GM18907 (cell line): ENCODE results near the gene NKX6-2.
"Not testable (repeated sequence)": the region's sequence is repeated elsewhere in the genome, so short reads cannot be mapped to it uniquely, and the experiment has no call there.

Experiments
- ATAC-seq: cut with Tn5 transposase; IDR thresholded peaks from one replicate; pipeline ENCODE4 v1.9.1; 2021; ENCODE audit warnings: mild to moderate bottlenecking, moderate library complexity; ENCODE audit not compliant: unreplicated experiment

NKX6-2 gene

GRCh38 chr10:132785723-132786475 lies at the start of gene NKX6-2:
Gene NKX6-2 (minus strand): TSS chr10:132786147. CDS start chr10:132785948, 199 bp downstream.
- ATAC-seq: no peak

- no peak for ATAC-seq
Measured at GRCh38 chr10:132834891-132835847, 49.2 kb upstream of the NKX6-2 start.

GRCh38 chr10:132834311-132834761 lies 48.4 kb upstream of the NKX6-2 start:
- no peak for ATAC-seq

- ATAC-seq: no peak
Measured at GRCh38 chr10:132833421-132834111, 47.6 kb upstream of the NKX6-2 start.

GRCh38 chr10:132832186-132832969 lies 46.4 kb upstream of the NKX6-2 start:
- ATAC-seq: no peak

GRCh38 chr10:132829403-132829802 lies 43.5 kb upstream of the NKX6-2 start:
- ATAC-seq: no peak

GRCh38 chr10:132828681-132829080 lies 42.7 kb upstream of the NKX6-2 start:
- ATAC-seq: no peak

- ATAC-seq: no peak
Measured at GRCh38 chr10:132827861-132828539, 42.1 kb upstream of the NKX6-2 start.

GRCh38 chr10:132827423-132827789 lies 41.5 kb upstream of the NKX6-2 start:
- no peak for ATAC-seq

- ATAC-seq: no peak
Measured at GRCh38 chr10:132826524-132827422, 40.8 kb upstream of the NKX6-2 start.

GRCh38 chr10:132825783-132826523 lies 40.0 kb upstream of the NKX6-2 start:
- ATAC-seq: not testable (repeated sequence)

GRCh38 chr10:132820056-132820455 lies 34.1 kb upstream of the NKX6-2 start:
- no peak for ATAC-seq

- no peak for ATAC-seq
Measured at GRCh38 chr10:132817701-132818211, 31.8 kb upstream of the NKX6-2 start.

GRCh38 chr10:132816718-132817117 lies 30.8 kb upstream of the NKX6-2 start:
- ATAC-seq: no peak

GRCh38 chr10:132815168-132815857 lies 29.4 kb upstream of the NKX6-2 start:
- no peak for ATAC-seq

- ATAC-seq: no peak
Measured at GRCh38 chr10:132814469-132814856, 28.5 kb upstream of the NKX6-2 start.
